Epithelial cell of prostate (primary cell): ENCODE results near the gene RRH.
"Not testable (repeated sequence)": the region's sequence is repeated elsewhere in the genome, so short reads cannot be mapped to it uniquely, and the experiment has no call there.

Source experiments
- DNase-seq: peaks from one replicate; pipeline ENCODE4 v3.0.0-alpha.2; 2011; ENCODE audit warnings: low read depth, low spot score
- H3K27ac ChIP-seq: fragments of 450-650 bp; 2 replicates; pipeline ENCODE4 v1.5.1; 2017; ENCODE audit warnings: mild to moderate bottlenecking

Gene RRH

GRCh38 chr4:109827672-109828071 lies at the start of gene RRH:
RRH (plus strand) TSS chr4:109827972; CDS start chr4:109828028, 56 bp downstream.
- no peak for DNase-seq
- no peak within 1 kb of the TSS for H3K27ac ChIP-seq

- not testable (repeated sequence) for H3K27ac ChIP-seq, DNase-seq
Observed at GRCh38 chr4:109782092-109782491, 45.7 kb upstream of the RRH start.

GRCh38 chr4:109786846-109787245 lies 40.9 kb upstream of the RRH start:
- no peak overlapping the region for H3K27ac ChIP-seq
- no peak for DNase-seq

- DNase-seq = no peak
- H3K27ac ChIP-seq = no peak overlapping the region
Observed at GRCh38 chr4:109787807-109788206, 40.0 kb upstream of the RRH start.

GRCh38 chr4:109795059-109795458 lies 32.7 kb upstream of the RRH start:
- DNase-seq = no peak
- H3K27ac ChIP-seq = no peak overlapping the region

- H3K27ac ChIP-seq = no peak overlapping the region
- no peak for DNase-seq
Observed at GRCh38 chr4:109798866-109799265, 28.9 kb upstream of the RRH start.

- no peak for DNase-seq
- H3K27ac ChIP-seq = no peak overlapping the region
Observed at GRCh38 chr4:109801099-109801789, 26.5 kb upstream of the RRH start.

- no peak for DNase-seq
- H3K27ac ChIP-seq = no peak within 1 kb of the TSS
Observed at GRCh38 chr4:109801895-109802319, 25.9 kb upstream of the RRH start, which contains the start of gene CFI. CFI (minus strand) TSS chr4:109801999; CDS start chr4:109801971, 28 bp downstream.

GRCh38 chr4:109803924-109804571 lies 23.7 kb upstream of the RRH start:
- no peak overlapping the region for H3K27ac ChIP-seq
- DNase-seq = no peak

GRCh38 chr4:109809655-109810054 lies 18.1 kb upstream of the RRH start:
- no peak for DNase-seq
- no peak overlapping the region for H3K27ac ChIP-seq

GRCh38 chr4:109810552-109811387 lies 17.0 kb upstream of the RRH start:
- H3K27ac ChIP-seq = no peak overlapping the region
- no peak for DNase-seq

- no peak for DNase-seq
Observed at GRCh38 chr4:109811707-109812106, 16.1 kb upstream of the RRH start.

GRCh38 chr4:109815151-109816081 lies 12.4 kb upstream of the RRH start, which contains the start of gene GAR1:
GAR1 (plus strand) TSS chr4:109815762; CDS start chr4:109816165, 403 bp downstream.
- H3K27ac ChIP-seq = peak within 1 kb of the TSS; percentile 86
- DNase-seq = peak; percentile 86

More at GRCh38 chr4:109811707-109812106, 16.1 kb upstream of the RRH start:
- no peak overlapping the region for H3K27ac ChIP-seq

- no peak for DNase-seq
- H3K27ac ChIP-seq = peak overlapping the region; percentile 86
Observed at GRCh38 chr4:109816082-109816442, 11.7 kb upstream of the RRH start.

- no peak overlapping the region for H3K27ac ChIP-seq
- DNase-seq = no peak
Observed at GRCh38 chr4:109816894-109817293, 10.9 kb upstream of the RRH start.

- H3K27ac ChIP-seq = no peak overlapping the region
- no peak for DNase-seq
Observed at GRCh38 chr4:109818268-109818667, 9.5 kb upstream of the RRH start.

GRCh38 chr4:109820563-109820962 lies 7.2 kb upstream of the RRH start:
- no peak overlapping the region for H3K27ac ChIP-seq
- DNase-seq = no peak

GRCh38 chr4:109821185-109821584 lies 6.6 kb upstream of the RRH start:
- H3K27ac ChIP-seq = no peak overlapping the region
- DNase-seq = no peak

- DNase-seq = no peak
- H3K27ac ChIP-seq = no peak overlapping the region
Observed at GRCh38 chr4:109826719-109827118, 1.1 kb upstream of the RRH start.

GRCh38 chr4:109833756-109834155 lies 6.0 kb downstream of the RRH start:
- no peak for DNase-seq

More at GRCh38 chr4:109833756-109834155, 6.0 kb downstream of the RRH start:
- no peak overlapping the region for H3K27ac ChIP-seq
